COR-L47 (cell line): ENCODE measurements around the gene PAK6.
A peak's percentile ranks its signal among the peaks of the same experiment; 100 is the strongest.

ENCODE experiments used
- DNase-seq: peaks from one replicate; lab custom pipeline; 2025; lab: John Stamatoyannopoulos, UW

Gene PAK6

DNA sequence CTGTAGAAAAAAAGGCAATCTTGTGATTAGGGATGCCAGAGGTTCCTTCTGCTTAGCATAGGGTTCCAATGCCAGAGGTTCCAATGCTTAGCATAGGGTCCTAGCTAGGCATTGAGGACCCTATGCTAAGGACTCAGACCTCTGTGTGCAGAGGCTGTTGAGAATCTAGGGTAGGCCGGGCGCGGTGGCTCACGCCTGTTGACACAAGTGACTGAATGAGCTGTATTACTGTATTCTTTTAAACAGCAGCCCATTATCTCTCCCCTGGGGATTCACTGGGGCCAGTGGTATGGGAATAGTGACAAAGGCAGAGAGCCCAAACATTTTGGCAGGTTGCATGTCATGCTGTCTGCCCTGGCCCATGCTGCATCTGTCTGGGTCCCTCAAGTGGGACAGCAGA is 16.2 kb downstream of the PAK6 start:
- DNase-seq = no peak

DNA sequence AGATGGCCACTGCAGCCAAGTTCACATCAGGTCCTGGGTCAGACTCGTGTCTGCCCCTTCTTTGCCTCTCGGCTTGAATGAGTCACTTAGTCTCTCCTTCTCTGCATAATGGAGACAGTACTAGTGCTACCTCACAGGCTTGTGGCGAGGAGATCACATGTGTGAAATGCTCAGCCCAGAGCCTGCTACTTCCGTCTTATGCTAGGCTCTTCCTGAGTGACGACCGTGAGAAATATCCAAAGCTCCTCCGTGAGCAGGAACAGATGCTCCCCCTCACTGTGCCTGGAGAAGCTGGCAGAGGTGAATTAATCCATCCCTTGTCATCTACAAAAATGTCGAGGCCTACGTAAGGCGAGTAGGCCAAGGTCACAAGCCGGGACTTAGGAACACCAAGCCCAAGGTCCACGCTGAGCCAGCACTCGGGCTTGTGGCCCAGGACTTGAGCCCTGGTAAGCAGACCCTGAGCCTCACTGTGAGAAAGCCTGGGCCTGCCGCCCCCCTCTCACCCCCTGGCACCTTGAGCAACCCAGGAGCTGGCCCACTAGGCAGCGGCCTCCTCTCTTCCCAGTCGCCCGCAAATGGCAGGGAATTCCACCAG is 17.9 kb downstream of the PAK6 start:
- no peak for DNase-seq

DNA sequence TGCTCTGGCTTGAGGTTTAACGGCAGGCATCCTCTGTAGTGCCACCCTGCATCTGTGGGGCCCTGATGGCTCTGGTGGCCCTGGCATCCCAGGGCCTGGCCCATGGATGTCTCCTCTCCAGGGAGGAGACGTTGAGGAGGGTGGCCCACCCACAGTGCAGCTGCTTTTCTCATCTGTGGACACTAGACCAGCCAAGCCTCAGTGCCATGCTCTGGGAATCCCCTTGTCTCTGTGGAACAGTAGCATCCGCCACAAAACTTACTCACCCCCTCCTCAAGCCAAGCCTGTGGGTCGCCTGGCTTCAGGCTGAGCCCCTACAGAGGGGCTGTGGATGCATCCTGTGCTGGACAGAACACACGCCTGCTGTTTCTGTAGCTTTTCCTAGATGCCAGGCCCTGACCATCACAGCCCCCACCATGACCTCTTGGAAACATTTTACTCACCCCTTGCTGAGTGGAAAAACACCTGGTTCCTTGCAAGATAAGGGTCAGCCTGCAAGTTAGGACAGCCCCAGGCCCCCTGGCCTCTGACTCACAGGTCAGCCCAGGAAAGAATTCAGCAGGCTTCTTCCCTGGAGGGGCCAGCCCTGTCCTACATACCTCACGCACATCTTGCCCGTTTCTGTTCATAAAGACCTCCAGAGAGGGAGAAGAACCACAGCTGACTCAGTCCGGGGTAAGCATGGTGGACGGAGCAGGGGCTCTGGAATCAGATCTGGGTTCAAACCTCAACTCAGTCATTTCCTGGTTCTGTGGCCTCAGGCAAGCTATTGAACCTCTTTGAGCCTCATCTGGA is 19.0 kb downstream of the PAK6 start:
- no peak for DNase-seq

DNA sequence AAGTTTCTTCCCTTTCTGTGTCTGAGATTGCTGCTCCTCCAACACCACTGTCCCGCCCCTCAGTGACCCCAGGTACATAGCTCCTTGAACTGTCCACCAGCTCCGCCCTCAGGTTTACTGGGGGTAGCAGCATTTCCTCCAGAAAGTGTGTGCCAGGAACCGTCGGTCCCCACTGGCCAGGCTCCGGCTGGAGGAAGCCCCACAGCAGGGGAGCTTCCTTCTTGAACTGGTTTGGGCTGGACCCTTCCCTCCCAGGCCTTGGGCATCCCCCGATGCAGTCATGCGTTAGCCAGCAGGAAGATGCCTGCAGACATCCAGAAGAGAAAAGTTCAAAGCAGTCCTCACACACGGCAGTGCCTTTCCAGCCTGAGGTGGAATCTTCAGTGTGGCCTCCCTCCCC is 19.7 kb downstream of the PAK6 start:
- DNase-seq = no peak

DNA sequence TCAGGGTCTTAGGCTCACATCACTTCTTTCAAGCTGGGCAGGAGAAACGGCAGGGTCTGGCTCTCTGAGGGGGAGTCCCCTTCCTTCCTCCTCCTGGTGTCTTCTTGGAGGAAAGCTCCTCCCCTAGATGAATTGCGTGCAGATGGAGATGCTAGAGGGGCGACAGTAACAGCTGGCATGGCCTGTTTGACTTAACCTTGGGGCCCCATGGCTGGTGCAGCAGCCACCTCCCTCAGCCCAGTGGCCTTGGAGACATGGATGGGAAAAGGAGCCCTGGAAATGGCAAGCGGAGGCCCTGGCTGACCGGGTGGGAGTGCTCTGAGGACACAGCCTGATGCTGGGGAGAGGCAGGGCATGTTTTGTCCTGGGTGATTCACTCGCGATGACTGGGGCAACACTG is 20.2 kb downstream of the PAK6 start:
- DNase-seq = no peak

DNA sequence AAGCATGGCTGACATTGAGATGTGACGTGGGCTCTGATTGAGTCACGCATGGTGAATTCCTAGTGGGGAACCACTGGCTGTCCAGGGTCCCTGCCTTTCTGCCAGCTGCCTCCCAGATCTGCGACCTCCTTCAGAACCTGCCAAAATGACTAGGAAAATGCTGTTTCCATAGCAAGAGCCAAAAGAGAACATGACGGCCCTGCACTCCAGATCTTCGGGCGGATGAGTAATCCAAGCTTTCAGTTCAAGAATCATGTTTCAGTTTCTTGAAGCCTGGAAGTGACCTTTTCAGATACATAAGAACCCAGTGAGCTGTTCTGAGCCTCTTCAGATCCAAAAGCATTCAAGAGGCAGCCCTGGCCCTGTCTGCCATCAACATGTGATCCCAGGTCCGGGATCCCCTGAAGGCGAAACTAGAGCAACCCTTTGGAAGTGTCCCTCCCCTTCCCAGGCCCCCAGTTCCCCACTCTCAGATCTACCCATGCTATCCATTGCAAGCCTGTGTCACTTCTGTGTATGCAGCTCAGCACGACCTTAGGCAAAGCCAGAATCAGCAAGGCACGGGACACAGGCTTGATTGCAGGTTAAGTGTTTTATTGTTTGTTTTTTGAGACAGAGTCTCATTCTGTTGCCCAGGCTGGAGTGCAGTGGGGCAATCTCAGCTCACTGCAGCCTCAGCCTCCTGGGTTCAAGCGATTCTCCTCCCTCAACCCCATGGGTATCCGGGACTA is 24.3 kb downstream of the PAK6 start:
- no peak for DNase-seq

DNA sequence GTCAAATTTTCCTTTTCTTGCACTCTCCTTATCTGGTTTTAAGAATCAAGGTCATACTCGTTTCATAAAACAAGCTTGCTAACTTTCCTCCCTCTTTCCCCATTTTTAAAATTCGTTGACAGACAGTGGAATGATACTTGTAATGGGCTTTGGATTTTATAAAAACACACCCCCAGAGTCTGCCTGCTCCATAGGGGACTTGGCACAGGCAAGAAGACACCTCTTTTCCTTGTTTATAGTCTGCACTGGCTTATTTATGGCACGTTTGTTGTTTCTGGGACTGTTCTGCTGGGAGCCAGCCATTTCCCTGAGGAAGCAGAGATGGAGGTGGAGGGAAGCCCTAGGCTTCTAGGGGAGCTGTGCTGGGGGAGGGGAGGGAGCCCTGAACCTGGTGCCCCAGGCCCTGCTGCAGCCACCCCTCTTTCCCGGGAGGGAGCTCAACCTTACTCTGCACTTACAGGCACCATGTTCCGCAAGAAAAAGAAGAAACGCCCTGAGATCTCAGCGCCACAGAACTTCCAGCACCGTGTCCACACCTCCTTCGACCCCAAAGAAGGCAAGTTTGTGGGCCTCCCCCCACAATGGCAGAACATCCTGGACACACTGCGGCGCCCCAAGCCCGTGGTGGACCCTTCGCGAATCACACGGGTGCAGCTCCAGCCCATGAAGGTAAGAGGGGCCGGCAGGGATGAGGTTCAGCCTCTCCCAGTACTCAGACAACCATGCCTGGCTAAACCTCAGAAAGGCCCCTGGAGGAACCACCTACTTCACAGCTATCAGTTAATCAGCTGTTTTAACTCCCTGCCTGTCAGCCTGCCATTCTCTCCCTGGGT is 25.7 kb downstream of the PAK6 start:
- peak; percentile 19 for DNase-seq

DNA sequence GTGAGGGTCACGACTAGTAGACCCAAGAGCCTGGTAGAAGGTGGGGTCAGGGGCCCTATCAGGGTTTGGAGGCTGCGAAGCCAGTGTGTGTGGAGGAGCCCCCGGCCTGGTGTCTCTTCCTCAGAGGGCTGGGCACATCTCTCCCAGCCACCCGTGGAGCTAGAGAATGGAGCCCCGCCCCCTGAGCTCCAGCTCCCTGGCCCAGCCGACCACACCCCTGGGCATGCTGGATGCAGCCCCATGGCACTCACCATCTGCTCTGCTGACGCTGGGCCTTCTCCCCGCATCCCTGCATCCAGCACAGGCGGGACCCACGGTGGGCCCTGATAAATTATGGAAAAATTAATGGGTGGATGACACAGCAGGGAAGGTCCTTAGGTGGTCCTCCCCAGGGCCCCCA is 26.5 kb downstream of the PAK6 start:
- peak; percentile 66 for DNase-seq

DNA sequence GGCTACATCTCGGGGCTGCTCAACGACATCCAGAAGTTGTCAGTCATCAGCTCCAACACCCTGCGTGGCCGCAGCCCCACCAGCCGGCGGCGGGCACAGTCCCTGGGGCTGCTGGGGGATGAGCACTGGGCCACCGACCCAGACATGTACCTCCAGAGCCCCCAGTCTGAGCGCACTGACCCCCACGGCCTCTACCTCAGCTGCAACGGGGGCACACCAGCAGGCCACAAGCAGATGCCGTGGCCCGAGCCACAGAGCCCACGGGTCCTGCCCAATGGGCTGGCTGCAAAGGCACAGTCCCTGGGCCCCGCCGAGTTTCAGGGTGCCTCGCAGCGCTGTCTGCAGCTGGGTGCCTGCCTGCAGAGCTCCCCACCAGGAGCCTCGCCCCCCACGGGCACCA is 27.0 kb downstream of the PAK6 start:
- DNase-seq = no peak

DNA sequence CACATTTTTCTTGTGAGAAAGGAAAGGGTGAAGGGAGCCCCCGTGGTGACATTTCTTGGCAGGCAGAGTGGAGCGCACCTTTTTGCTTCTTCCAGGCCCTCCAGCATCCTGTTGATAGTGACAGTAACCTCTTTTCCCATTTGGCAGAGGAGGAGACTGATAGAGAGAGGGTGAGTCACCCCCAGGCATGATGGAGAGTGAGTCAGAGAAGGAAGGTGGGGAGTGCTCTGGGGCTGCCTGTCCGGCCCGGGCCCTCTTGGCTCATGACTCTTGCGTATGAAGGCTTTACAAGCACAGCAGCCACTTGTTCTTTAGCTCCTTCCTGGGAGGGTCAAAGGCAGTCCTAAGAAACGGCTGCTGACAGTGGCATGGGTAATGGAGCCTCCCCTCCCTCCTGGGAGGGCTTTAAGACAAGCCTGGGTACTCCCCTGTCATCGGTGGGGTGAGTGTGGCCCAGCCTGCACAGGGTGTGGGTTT is 28.0 kb downstream of the PAK6 start:
- no peak for DNase-seq

DNA sequence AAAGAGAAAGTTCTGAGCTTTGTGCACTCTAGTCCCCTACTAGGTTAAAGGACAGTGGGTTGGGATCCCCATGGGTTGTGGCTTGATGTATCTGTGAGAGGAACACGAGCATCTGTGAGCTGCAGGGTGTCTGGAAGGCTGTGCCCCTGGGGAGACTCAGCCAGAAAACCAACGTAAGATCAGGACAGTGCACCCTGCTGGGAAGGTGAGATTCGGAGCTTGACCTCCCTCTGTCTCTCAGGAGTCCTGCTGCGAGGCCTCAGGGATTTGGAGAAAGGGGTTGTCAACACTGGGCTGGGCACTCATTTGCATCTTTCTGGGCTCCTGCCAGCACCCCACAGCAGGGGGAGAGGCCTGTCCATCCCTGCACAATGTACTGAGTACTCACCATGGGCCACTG is 28.8 kb downstream of the PAK6 start:
- DNase-seq = no peak

DNA sequence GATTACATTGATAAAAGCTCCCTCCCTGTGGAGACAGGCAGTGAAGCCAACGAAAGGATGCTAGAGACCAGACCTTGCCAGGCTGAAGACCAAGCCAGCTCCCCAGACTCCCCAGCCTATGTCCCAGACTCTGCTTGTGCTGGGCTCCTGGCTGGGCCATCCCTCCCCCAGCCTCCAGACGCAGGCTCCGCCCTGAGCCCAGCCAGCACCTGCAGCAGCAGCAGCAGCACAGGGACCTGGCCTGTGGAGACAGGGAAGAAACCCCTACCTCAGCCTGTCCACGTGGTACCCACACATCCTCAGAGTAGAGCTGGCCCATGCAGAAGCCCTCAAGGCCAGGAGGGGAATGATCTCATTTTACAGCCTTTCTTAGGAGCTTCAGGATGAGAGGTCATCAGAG is 30.7 kb downstream of the PAK6 start:
- no peak for DNase-seq

DNA sequence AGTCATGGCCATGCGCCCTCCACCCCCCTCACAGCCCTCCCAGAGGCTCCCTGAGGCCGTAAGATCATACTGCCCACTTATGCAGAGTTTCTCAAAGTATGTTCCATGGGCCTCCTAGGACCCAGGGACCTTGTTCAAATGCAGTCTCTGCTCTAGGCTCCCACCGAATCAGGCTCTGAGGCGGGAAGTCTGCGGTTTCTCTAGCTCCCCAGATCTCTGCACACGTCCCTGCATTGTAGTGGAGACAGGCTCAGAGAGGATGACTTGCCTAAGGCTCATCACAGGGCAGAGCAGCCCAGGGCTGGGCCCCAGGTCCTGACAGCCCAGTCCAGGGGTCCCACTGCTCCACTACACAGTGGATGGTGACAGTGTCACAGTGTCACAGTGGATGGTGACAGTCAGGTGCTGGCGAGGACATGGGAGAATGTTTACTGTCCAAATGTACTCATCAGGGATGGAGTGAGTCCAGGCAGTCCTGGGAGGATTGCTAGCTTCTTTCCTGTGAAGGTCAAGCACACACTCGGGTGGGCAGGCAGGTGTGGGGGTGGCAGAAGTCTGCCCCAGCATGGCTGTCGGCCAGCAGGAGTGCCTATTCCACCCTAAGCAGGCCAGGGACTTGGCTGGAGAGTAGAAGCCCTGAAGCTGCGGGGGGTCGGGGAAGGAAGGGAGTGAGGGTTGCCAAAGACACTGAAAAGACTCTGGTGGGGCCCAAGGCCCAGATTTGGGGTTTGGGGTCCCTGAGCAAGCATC is 31.6 kb downstream of the PAK6 start:
- DNase-seq = no peak

DNA sequence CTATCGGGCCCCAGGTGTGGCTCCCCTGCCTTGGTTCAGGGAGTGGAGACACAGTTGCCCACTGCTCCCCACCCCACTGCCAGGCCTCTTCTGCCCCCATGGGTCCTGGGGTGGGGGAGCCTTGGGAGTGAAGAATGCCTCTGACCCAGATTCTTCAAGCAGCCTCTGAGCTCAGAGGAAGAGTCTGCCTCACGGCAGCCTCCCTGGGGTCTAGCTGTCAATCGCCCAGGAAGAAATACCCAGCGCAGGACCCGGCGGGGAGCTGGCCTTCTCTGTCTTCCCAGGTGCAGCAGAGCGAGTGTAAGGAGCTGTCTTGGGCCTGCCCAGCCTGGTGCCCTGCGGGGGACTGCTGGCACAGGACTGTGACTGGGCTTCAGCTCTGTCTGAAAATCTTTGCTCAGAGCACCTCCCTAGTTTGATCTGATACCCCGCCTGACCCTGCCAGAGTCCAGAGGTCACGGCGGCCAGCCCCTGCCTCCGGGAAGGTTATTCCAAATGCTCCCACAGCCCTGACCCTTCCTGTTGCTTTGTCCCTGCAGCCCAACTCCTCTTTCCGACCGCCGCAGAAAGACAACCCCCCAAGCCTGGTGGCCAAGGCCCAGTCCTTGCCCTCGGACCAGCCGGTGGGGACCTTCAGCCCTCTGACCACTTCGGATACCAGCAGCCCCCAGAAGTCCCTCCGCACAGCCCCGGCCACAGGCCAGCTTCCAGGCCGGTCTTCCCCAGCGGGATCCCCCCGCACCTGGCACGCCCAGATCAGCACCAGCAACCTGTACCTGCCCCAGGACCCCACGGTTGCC is 33.0 kb downstream of the PAK6 start:
- DNase-seq = no peak

DNA sequence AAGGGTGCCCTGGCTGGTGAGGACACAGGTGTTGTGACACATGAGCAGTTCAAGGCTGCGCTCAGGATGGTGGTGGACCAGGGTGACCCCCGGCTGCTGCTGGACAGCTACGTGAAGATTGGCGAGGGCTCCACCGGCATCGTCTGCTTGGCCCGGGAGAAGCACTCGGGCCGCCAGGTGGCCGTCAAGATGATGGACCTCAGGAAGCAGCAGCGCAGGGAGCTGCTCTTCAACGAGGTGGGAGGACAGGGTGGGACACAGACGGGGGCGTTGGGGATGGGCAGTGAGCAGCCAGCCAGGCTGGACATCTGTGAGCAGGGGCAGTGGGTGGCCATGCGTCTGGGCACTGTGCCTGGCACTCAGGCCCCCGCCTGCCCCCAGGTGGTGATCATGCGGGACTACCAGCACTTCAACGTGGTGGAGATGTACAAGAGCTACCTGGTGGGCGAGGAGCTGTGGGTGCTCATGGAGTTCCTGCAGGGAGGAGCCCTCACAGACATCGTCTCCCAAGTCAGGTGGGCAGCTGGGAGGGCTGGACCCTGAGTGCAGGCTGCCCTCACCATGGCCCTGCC is 33.7 kb downstream of the PAK6 start:
- no peak for DNase-seq

DNA sequence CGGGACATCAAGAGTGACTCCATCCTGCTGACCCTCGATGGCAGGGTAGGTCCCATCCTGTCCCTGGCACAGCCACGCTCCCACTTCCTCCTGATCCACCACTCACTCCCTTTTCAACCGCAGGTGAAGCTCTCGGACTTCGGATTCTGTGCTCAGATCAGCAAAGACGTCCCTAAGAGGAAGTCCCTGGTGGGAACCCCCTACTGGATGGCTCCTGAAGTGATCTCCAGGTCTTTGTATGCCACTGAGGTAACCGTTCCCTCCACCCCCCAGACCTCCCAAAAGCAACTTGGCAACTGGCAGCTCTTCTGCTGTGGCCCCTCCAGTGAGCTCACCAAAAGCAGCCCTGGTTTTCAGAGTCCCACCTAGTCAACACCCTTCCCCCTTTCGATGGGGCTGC is 34.6 kb downstream of the PAK6 start:
- DNase-seq = no peak

DNA sequence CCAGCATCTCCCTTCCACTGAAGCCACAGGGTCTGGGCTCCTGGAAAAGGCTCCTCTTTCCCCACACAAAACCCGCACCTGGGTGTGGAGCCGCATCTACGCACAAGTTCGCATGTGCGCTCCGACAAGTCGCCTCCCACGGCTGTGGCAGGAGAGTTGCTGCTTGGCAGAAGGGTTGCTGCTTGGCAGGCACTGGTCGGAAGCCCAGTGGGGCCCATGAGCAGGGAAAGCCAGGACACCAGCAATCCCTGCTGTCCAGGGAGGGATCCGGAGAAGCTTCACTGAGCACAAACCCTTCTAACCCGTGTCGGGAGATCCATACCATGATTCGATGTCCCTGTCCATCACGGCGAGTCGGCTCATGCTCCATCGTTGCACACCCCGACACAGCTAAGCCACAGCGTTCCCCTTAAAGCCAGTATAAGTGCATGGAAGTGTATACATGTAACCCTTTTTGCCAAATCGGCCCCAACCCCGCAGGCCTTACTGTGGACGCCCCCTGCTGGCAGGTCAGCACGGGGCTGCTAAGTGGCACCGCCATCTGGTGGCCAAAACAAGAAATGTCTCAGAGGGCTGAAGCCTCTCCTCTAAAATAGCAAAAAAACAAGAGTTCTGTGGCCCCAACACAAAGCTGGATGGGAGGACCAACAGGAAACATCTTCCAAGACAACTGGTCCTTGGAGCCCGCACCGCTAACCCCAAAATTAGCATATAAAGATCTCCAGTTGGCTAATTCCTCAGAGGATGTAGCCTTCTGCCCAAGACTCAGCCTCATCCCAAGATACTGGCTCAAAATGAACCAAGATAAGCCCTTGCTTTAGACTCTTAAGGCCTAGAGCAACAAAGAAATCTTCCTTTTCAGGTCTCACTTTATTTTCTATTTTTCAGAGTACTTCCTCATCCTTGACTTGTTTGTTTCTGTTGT is 35.7 kb downstream of the PAK6 start:
- peak; percentile 83 for DNase-seq

DNA sequence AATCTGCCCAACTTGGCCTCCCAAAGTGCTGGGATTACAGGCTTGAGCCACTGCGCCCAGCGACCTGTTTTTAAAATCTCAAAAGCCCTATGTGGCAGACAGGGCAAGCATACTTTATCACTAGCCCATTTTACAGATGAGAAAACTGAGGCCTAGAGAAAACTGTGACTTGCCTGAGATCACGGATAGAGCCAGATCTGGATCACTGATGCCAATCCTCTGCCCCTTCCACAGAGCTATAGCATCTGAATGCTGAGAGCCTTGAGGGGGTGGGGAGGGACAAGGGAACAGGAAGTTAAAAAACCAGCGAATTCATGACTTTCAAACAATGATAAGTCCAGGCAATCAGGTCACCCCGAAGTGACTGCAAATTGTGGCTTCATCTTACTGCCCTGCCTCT is 36.7 kb downstream of the PAK6 start:
- DNase-seq = no peak

DNA sequence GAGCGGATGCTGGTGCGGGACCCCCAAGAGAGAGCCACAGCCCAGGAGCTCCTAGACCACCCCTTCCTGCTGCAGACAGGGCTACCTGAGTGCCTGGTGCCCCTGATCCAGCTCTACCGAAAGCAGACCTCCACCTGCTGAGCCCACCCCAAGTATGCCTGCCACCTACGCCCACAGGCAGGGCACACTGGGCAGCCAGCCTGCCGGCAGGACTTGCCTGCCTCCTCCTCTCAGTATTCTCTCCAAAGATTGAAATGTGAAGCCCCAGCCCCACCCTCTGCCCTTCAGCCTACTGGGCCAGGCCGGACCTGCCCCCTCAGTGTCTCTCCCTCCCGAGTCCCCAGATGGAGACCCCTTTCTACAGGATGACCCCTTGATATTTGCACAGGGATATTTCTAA is 37.1 kb downstream of the PAK6 start:
- DNase-seq = no peak
